ENCODE data around the gene ZNF276.

GRCh38 chr16:89775223-89775622 lies 53.9 kb downstream of the ZNF276 start:
- TF ChIP-seq CTCF (IDR thresholded peaks at IDR 0.05) (no peak), POLR2AphosphoS5 (IDR thresholded peaks at IDR 0.05) (no peak), POLR2A (IDR thresholded peaks at IDR 0.05; ENCODE audit: low read depth) (no peak)
